ENCODE data around the gene TENM4.

TENM4 gene

DNA sequence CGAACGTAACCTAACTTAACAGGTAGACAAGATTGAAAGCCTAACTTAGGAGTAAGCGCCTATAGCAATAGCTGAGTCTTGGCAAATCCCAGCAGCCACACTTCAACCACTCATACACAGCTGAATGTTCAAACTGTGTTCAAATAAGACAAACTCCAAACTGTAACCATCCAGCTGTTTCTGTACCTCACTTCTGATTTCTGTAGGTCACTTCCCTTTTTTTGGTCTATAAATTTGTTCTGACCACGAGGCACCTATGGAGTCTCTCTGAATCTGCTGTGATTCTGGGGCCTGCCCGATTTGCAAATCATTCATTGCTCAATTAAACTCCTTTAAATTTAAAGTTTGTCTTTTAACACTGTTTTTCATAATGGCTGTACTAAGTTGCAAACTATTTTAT lies 8.2 kb upstream of the TENM4 start:
- DNase-seq (ENCODE audit: low read depth in 2 of 2), result no peak

DNA sequence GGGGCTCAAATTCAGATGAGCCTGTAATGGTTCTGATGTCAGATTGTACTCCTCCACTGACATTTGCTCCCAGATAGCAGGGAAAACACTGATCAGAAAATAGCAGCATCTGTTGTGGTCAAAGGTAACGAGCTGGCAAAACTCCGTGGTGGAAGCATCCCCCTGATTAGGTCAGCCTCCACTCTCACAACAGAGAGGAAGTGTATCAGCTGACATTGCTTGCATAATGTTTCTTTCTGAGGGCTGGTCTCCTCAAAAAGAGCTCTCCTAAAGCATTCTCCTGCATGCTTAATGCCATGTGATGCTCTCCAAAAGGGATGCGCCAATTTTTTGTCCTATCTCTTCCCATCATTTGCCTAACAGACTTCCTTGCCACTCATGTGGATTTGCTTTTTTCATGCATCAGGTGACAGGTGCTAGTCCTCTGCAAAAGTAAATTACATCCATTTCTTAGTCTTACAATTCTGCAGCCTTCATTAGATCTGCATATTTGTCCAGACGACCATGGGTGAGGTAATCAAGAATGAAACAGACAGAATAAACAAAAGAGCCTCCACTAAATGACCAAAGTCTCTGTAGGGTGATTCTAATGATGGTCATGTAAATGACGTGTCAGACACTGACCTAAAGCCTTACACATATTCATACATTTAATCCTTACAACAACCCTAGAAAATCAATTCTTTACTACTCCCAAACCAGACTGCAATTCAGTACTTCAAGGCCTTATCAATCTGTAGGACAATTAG lies 6.4 kb upstream of the TENM4 start:
- DNase-seq (ENCODE audit: low read depth in 2 of 2), result no peak

- DNase-seq (ENCODE audit: low read depth in 2 of 2), result no peak
Measured at GRCh38 chr11:79444923-79445322, 4.1 kb upstream of the TENM4 start.

GRCh38 chr11:79441461-79441875 lies 638 bp upstream of the TENM4 start:
- DNase-seq (ENCODE audit: low read depth in 2 of 2), result no peak

DNA sequence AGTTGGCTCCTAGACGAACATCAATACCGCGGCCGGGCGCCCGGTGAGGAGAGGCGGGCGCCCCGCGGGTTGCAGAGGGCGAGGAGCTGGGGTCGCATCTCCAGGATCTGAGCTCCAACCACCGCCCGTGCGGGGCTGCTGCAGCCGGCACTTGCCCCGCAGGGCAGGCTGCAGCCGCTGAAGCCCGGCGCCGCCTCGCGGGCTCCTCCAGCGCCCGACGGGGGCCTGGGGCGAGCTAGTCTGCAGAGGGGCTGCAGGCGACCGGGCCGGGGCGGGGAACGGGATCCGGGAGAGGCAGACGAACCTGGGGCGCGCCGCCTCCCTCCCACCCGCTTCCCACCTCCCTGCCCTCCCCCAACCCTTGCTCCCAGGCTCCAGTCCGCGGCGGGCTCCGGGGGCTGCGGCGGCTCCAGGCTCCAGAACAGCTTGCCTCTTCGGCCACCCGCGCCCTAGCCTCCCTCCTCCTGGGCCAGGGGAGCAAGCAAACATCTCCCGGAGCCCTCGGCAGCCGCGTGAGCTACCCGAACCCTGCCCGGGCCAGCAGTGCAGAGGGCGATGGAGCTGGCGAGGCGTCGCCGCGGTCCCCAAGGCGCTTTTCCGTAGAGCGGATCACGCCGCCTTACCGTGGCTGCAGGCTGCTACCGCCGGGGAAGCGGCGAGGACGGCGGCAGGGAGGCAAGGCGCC lies 802 bp downstream of the TENM4 start:
- DNase-seq (ENCODE audit: low read depth in 2 of 2), result no peak

DNA sequence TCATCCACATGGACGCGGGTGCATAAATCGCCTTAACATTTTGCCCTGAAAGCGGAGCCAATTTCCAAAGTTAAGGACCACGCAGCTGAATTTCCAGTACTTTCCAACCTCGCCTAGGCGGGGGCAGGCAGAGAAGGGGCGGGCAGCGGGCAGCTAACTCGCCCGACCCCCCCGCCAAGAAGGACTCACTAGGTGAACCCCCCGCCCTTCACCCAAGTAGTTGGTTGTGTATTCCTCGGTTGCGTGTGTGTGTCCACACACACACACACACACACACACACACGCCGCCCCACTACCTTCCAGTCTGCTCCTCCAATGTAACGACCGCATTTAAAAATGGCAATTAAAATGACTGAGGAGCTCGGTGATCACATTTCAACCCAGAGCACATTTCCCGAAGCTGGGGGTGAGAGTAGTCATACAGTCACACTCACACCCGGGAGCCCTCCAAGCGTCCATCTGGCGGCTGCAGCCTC lies 1.4 kb downstream of the TENM4 start:
- DNase-seq (ENCODE audit: low read depth in 2 of 2), result no peak

DNA sequence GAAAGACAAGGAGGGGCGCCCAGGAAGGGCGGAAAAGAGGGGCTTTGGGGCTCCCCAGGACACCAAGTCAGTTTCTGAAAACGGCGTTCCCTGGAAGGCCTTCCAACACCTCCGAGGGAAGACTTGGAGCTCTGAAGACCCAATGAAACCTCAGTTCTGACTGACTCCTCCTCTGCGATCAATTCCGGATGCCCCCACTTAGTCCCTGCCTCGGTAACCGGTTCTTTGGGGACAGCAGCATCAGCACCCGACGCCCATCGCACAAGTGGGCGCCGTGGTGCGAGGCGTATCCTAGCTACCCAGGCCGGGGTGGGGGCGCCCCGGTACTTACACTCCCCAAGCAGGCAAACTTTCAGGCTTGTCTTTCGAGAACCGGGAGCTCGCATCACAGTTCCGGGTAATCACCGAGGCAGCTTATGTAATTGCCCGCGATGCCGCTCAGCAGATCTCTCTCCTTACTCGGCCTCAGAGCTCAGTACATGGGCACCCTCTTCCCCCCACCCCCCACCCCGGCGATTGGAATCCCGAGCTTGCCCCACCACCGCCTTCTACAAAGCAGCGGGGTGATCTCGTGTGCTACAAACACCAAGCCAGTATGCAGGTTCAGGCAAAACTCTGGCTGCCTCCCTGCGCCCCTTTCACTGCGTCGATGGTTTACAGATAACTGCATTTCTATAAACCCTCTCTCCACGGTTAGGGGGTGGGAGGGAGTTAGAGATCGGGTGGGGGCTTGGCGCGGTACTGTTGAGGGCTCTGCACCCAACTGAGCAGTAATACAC lies 2.0 kb downstream of the TENM4 start:
- no peak for DNase-seq (ENCODE audit: low read depth in 2 of 2)

DNA sequence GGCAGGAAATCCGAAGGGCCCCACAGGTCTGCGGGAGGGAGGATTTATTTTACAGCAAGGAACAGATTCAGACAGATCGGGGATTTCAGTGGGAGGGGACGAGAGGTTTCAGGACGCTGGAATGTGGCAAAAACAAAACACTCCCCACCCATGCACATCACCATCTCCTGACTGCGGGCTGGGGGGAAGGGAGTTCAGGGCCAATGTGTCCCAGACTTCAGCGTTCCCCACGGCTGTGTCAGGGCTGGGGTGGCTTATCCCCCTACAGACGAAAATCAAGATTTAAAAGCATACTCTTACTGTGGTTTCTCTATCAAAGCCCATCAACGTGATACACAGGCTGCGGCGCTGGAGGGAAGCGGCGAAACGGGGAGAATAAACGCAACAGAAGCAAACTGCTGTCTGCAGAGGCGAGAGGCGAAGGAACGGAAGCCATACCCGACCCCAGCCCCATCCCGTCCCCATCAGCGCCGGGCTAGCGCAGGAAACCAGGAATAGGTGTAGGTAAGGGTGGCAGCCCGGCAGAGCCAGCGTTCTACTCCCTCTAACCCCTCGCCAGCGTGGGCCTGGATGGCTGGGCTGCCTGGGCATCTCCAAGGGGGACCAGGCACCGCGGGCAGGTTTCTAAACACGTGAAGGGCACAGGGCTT lies 2.7 kb downstream of the TENM4 start:
- no peak for DNase-seq (ENCODE audit: low read depth in 2 of 2)

DNA sequence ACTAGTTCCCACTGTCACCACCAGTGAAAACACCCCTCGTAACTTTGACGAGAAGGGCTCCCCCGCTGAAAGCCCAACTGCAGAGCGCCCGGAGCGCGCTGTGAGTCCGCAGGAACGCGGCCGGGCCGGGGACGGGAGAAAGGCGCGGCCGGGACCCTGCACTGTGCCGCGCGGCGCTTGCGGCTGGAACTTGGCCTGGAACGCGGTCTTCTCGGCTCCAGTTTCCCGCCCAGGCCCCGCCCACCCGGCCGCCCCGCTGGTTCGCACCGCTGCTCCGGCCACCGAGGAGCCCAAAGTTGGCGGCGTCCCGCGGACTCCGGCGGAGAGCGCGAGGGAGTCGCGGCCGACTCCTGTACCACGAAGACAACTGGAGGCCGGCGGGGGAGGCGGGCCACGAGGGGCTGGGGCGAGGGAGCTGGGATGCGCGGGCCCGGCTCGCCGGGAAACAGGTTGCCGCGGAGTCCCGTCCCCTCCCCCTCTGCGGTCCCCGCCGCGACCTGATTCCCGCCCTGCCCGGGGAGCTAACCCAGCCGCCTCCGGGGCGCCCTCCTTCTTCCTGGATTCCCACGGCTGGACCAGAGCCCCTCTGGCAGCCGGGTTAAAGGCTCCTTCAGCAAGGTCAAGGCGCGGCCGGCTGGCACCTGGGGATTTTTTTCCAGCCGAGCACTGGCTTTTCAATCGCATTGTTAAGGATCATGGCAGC lies 3.4 kb downstream of the TENM4 start:
- no peak for DNase-seq (ENCODE audit: low read depth in 2 of 2)

GRCh38 chr11:79436919-79437277 lies 3.9 kb downstream of the TENM4 start:
- DNase-seq (ENCODE audit: low read depth in 2 of 2), result no peak

DNA sequence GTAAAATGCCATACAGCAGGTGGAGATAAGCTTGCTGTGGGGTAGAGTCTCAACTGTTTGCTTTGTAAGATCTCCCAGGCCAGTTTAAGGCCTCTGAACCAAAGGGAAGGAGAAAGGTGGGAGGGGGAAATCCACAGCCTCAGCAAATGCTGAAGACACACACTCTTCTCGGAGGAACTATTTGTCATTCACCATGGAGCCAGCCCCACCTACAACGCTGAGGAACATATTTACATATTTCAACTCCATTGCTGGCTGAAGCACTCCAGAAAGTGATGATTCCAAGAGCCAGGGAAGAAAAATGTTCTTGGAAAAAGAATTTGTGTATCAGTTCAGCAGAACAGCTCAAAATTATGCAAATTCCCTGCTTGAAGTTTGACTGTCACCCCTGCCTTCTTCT lies 6.5 kb downstream of the TENM4 start:
- no peak for DNase-seq (ENCODE audit: low read depth in 2 of 2)

GRCh38 chr11:79432138-79432537 lies 8.7 kb downstream of the TENM4 start:
- DNase-seq (ENCODE audit: low read depth in 2 of 2), result no peak

DNA sequence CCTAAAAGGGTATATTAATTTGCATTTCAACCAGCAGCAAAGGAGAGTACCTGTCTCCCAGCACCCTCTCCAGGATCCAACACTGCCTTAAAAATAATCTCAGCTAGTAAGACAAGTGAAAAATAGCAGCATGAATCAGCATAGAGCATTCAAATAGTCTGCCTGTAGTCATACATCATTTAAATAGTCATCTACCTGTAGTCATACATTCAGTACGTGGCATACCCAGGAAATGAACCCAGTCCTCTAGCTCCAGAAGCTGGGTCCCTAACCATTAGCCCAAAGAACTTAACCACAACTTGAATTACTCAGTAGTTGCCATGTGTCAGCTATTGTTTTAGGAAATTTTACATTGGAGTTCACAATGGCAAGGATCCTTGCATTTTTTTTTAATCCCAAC lies 9.3 kb downstream of the TENM4 start:
- DNase-seq (ENCODE audit: low read depth in 2 of 2), result no peak

DNA sequence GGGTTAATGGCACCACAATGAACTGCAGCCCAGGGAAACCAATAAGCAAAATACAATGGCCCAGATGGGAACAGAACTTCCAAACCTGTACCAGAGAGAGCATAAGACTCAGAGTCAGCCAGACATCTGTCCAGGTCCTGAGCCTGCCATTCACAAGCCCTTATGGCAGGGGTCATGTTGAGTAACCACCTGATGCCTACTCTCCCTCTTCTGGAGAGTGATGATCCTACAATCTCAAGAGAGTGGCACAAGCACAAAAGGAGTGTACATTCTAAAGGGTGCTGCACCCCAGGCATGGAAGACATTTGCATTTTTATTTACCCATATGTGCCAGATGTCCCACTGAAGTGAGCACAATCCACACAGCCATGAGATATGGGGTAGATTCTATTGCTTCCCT lies 10.6 kb downstream of the TENM4 start:
- no peak for DNase-seq (ENCODE audit: low read depth in 2 of 2)

- DNase-seq (ENCODE audit: low read depth in 2 of 2), result no peak
Measured at GRCh38 chr11:79428406-79428805, 12.4 kb downstream of the TENM4 start.

DNA sequence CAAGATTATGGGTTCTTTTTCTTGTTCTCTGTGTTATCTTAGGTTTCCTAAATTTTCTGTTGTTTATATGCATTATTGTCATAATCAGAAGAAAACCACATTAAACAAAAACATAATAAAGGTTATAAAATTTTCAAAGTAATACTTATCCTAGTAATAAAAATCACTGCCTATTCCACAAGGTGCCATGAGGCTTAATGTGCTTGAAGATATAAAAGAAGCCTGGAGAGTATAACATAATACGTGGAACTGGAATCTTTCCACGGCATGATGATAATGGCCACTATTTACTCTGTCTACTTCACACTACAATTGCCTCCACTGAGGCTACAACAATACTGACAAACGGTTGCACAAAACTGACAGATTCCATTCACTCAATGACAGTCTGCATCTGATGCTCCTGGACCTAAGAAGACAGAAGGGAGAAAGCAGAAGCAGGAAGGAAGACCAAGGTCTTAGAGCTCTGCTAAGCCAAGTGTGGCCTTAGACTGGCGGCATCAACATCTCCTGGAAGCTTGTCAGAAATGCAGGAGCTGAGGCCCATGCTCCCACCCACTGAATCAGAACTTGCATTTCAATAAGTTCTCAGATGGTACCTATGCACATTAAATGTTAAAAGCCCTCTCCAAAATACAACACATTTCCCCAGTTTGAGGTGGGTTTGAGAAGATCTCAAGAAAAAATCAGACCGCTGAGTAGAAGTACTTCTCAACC lies 13.1 kb downstream of the TENM4 start:
- DNase-seq (ENCODE audit: low read depth in 2 of 2), result no peak

GRCh38 chr11:79427126-79427525 lies 13.7 kb downstream of the TENM4 start:
- no peak for DNase-seq (ENCODE audit: low read depth in 2 of 2)

DNA sequence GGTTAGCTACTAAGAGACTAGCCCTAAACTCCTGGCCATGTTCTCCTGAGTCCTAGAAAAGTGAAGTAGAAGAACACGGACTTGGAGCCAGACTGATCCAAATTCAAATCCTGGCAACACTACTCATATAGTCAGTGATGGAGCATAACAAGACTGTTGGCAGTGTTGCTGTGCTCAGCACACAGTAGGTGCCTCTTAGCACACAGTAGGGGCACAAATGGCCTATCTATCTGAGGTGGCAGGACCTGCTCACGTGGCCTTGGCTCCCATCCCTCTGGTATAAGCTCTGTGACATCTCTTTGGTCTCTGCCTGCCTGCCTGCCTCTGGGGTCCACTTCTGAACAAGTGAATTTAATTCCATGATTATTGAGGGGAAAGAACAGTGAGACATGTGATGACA lies 15.4 kb downstream of the TENM4 start:
- DNase-seq (ENCODE audit: low read depth in 2 of 2), result no peak

DNA sequence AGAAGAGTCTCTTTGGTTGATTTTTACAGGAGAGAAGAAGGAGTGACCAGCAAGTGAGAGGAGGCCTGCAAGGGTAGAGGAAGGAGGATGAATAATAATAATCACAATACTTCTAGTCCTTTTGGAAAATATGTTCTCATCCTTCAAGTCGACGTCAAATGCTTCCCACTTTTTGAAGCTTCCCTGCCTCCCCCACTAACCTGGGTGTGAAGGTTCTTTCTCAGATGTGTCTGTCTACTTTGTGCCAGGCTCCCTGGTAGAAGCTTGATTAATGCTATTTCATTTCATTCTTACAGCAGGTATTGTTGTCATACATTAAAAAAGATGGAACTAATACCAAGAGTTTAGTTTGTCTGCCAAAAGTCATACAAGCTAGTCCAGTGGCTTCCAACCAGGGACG lies 17.1 kb downstream of the TENM4 start:
- no peak for DNase-seq (ENCODE audit: low read depth in 2 of 2)

GRCh38 chr11:79422866-79423265 lies 18.0 kb downstream of the TENM4 start:
- DNase-seq (ENCODE audit: low read depth in 2 of 2), result no peak

GRCh38 chr11:79421820-79422219 lies 19.0 kb downstream of the TENM4 start:
- DNase-seq (ENCODE audit: low read depth in 2 of 2), result no peak

Measured in activated CD8-positive, alpha-beta memory T cell treated with anti-CD3 and anti-CD28 coated beads for 4 hours (primary cell).